ENCODE results near the gene RLIM. TPM values are rescaled to one million over a fixed set of nuclear protein-coding genes. Genes with fewer than 3 reads are reported as not detected.
A peak's percentile ranks its signal among the peaks of the same experiment; 100 is the strongest.

Gene RLIM
- total and polyA plus RNA-seq, 2 donors from 2014 or later, result 6.8 to 42.7 TPM

GRCh38 chrX:74536152-74536831 is 78.1 kb downstream of the RLIM start:
- peak; percentile 87 to 95 (median 91) for DNase-seq
- no peak for FAIRE-seq
- Histone ChIP-seq H3K9me3 (ENCODE audit: control insufficient read depth in 2 of 3, insufficient read depth in 1 of 3, low read length in 3 of 3) (no peaks in the 10 kb centered on the region), H3K4me3 (ENCODE audit: low read length in 3 of 3) (peak overlapping the region; percentile 39 to 64 (median 56)), H3K27me3 (ENCODE audit: control insufficient read depth, insufficient read depth, low read length) (no peaks in the 10 kb centered on the region), H3K9ac (ENCODE audit: low read length in 3 of 3) (peak overlapping the region in 1 of 3 donors; percentile 58), H3K36me3 (ENCODE audit: control insufficient read depth in 2 of 3, insufficient read depth in 3 of 3, low read length in 3 of 3) (no peaks in the 10 kb centered on the region), H3K4me1 (ENCODE audit: control insufficient read depth in 2 of 3, insufficient read depth in 2 of 3, low read depth in 1 of 3, low read length in 3 of 3) (peaks cover 0 to 2% (median 0%) of the 10 kb centered on the region in 3 donors), H3K27ac (ENCODE audit: low read depth in 2 of 2, low read length in 2 of 2) (peak overlapping the region; percentile 76 to 77)
- intact Hi-C loops (cut with DNase I), result no loop called here
- peak; percentile 5 for TF ChIP-seq CTCF (IDR thresholded peaks at IDR 0.05; ENCODE audit: borderline replicate concordance, extremely low read depth, insufficient read depth)

DNA sequence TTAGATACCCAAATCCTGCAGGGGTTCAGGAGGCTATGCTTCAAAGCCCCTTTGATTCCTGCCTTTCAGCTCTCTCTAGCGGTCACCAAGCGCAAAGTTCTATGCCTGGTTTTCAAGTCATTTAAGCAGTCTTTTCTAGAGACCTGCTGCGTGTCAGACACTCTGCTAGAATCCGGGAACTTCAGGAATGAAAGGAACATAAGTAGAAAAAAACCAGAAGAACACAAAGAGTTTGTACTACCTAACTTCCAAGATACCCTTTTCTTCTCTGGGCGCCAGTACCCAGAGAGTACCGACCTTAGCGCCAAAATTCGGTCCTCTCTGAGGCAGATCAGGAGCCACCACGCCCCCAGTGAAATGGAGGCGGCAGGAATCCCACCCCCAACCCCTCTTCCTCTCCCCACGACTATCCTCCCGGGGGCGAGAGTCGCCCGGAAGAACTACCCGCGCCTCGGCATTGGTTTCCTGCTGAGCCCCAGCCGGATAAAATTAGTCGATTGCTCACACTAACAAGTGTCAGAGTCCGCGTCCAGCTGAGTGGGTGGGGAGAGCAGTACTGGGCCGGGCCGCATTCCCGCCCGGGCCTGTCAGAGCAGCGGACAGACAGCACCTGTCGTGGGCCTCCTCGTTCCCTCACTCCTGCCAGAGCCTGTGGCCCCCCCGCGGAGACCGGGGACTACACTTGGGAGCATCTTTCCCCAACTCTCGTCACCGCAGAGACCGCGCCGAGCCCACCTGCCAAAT is 78.8 kb downstream of the RLIM start:
- H3K4me1 ChIP-seq (ENCODE audit: control insufficient read depth in 2 of 3, insufficient read depth in 2 of 3, low read depth in 1 of 3, low read length in 3 of 3), result peaks cover 0 to 2% (median 0%) of the 10 kb centered on the region in 3 donors
- FAIRE-seq (no peak), DNase-seq (peak; percentile 60 to 90 (median 74))
- peak; percentile 42 for TF ChIP-seq CTCF (IDR thresholded peaks at IDR 0.05; ENCODE audit: borderline replicate concordance, extremely low read depth, insufficient read depth)
- intact Hi-C loops (cut with DNase I), result no loop called here
- peak overlapping the region in 1 of 3 donors; percentile 58 for H3K9ac ChIP-seq (ENCODE audit: low read length in 3 of 3)
- H3K9me3 ChIP-seq (ENCODE audit: control insufficient read depth in 2 of 3, insufficient read depth in 1 of 3, low read length in 3 of 3), result no peaks in the 10 kb centered on the region
- peak overlapping the region; percentile 39 to 64 (median 64) for H3K4me3 ChIP-seq (ENCODE audit: low read length in 3 of 3)
- no peaks in the 10 kb centered on the region for H3K36me3 ChIP-seq (ENCODE audit: control insufficient read depth in 2 of 3, insufficient read depth in 3 of 3, low read length in 3 of 3)
- no peaks in the 10 kb centered on the region for H3K27me3 ChIP-seq (ENCODE audit: control insufficient read depth, insufficient read depth, low read length)
- peak overlapping the region; percentile 76 to 85 for H3K27ac ChIP-seq (ENCODE audit: low read depth in 2 of 2, low read length in 2 of 2)

Other genes with a start within 250 kb of the RLIM start
- gene SLC16A2, start 193.1 kb downstream of the RLIM start, total RNA-seq, result 13.8 TPM
- 17.2 TPM for gene SLC16A2, start 193.1 kb downstream of the RLIM start, polyA plus RNA-seq (ENCODE audit: insufficient read depth, low read depth, low replicate concordance)